Heart left ventricle (tissue), 16 donors: ENCODE measurements around the gene HLA-E. TPM values are rescaled to one million over a fixed set of nuclear protein-coding genes. Genes with fewer than 3 reads are reported as not detected.

Experiments
- ATAC-seq, 4 donors: fragments of 200-7000 bp; cut with Tn5 transposase; one replicate each; pipeline ENCODE4 v1.9.1; 2020 to 2022; ENCODE audit warnings: moderate library complexity in 4 of 4, mild to moderate bottlenecking in 3 of 4, moderate number of reproducible peaks in 1 of 4
- DNase-seq, 5 donors: peaks; one replicate each; pipeline ENCODE4 v3.0.0-alpha.2; 2020
- H3K27ac ChIP-seq, 12 donors: fragments of 200-600 bp; sonication (generic) in 4 of 12; one replicate each; pipeline versions ENCODE4 v1.5.0 to v1.8.0; 2016 to 2022; ENCODE audit warnings: mild to moderate bottlenecking in 2 of 12
- H3K27me3 ChIP-seq, 9 donors: fragments of 200-600 bp; sonication (generic) in 2 of 9; one replicate each; pipeline versions ENCODE4 v1.5.1 to v1.8.0; 2016 to 2022; ENCODE audit warnings: mild to moderate bottlenecking in 3 of 9
- H3K36me3 ChIP-seq, 9 donors: fragments of 200-600 bp; sonication (generic) in 2 of 9; one replicate each; pipeline versions ENCODE4 v1.5.0 to v1.8.0; 2018 to 2022; ENCODE audit warnings: mild to moderate bottlenecking in 2 of 9
- H3K4me1 ChIP-seq, 12 donors: fragments of 200-600 bp; sonication (generic) in 4 of 12; one replicate each; pipeline versions ENCODE4 v1.5.0 to v1.8.0; 2016 to 2022; ENCODE audit warnings: mild to moderate bottlenecking in 3 of 12
- H3K4me3 ChIP-seq, 12 donors: fragments of 200-600 bp; sonication (generic) in 4 of 12; one replicate each; pipeline versions ENCODE4 v1.5.0 to v1.8.0; 2017 to 2022; ENCODE audit warnings: mild to moderate bottlenecking in 9 of 12, moderate library complexity in 4 of 12
- H3K9me3 ChIP-seq, 12 donors: fragments of 200-600 bp; sonication (generic) in 4 of 12; one replicate each; pipeline versions ENCODE4 v1.5.0 to v1.8.0; 2016 to 2022; ENCODE audit warnings: mild to moderate bottlenecking in 1 of 12
- CTCF ChIP-seq, 12 donors: fragments of 200-600 bp; sonication (generic) in 4 of 12; IDR thresholded peaks; one replicate each; pipeline versions ENCODE4 v1.5.0 to v1.8.0; 2018 to 2022; ENCODE audit warnings: antibody characterized with exemption in 12 of 12, mild to moderate bottlenecking in 5 of 12
- POLR2A ChIP-seq, 2 donors: fragments of 450-650 bp; IDR thresholded peaks; one replicate each; pipeline ENCODE4 v1.6.1; 2017; ENCODE audit warnings: antibody characterized with exemption in 2 of 2, mild to moderate bottlenecking in 2 of 2, moderate library complexity in 2 of 2
- WGBS, 4 donors: extraction: QIAGEN DNeasy Blood & Tissue Kit in 2 of 4; methylation state at CpG; one replicate each; pipeline versions ENCODE4 v1.1.5 to v1.1.7; 2013 to 2018; 5-methylcytosine and 5-hydroxymethylcytosine counted together
- intact Hi-C, 10 donors: fragments of 100-400 bp; cut with DNase I; formaldehyde crosslinking; loops; one replicate each; pipeline versions ENCODE4 v1.11.1 to v1.14.2; 2022
- polyA plus RNA-seq, 2 donors: library from polyadenylated mRNA; stranded (reverse); fragments of 200-250 nt; gene quantifications; one replicate each; pipeline ENCODE4 v1.2.3, GENCODE V29; 2013
- total RNA-seq, 9 donors: library from RNA; depleted of rRNA in 2 of 9; stranded (reverse); fragments of >200 nt in 2 of 9; fragmentation: NEBNext Ultra II Directional in 3 of 9; extraction: Animal tissue kit (Norgen Biotek cat#: 25700) in 3 of 9; gene quantifications; one replicate each; pipeline versions ENCODE4 v1.1.0 to v1.2.4, GENCODE V29; 2016 to 2023
- donor health status: ischemic (EF 13 %, LVEDD 7.1; RV severe dilation, severe dysfunction).
- donor health status: healthy with polysubstance abuse.
- donor health status: DM: no; HTN: yes; CAD: no.
- donor health status: DM: no; HTN: no; CAD: no.
- donor health status: ischemic (EF 25% LVEDD 6.9; RV normal size, moderate dysfunction).
- donor health status: ischemic (EF 25% LVEDD 5.7; RV mildly dilated, moderate dysfunction).
- donor health status: healthy.
- donor health status: DM: yes; HTN: yes; CAD: no.
- donor health status: ischemic (EF 35%, LVEDD 5.7; RV mildly dilated, moderate dysfunction).
- donor health status: nonischemic (EF 11% LVEDD 7.7; RV severe dilation, severe dysfunction).
- donor health status: DM: yes; HTN: yes; CAD: no.
- donor health status: PGD.
- donor health status: ischemic (EF 29% LVEDD 5.4; RV normal size, mild dysfunction).
- donor health status: nonischemic (EF 23%, LVEDD 6.1; RV moderate dilation, normal function).

Gene HLA-E
- total and polyA plus RNA-seq, 11 donors = 96.1 to 560 (median 162) TPM

- 11 to 12% (median 11%) methylated on average over 23 of the region's 23 CpGs for WGBS, 4 donors
- Histone ChIP-seq H3K9me3 (no peaks in the 10 kb centered on the region), H3K27ac (peak overlapping the region; percentile 1 to 80 (median 63)), H3K36me3 (peaks cover 0 to 16% (median 14%) of the 10 kb centered on the region in 9 donors), H3K4me1 (peaks cover 0 to 32% (median 9%) of the 10 kb centered on the region in 12 donors), H3K27me3 (no peaks in the 10 kb centered on the region), H3K4me3 (peak overlapping the region in 11 of 12 donors; percentile 22 to 54 (median 44))
- DNase-seq = peak; percentile 69 to 86 (median 77)
- peak; percentile 63 to 82 (median 72) for ATAC-seq
- intact Hi-C loops = loop anchor here (1.0 to 10.0 kb wide), 10 partner anchors 52 to 183 kb away; partner anchors contain the start of genes HLA-E (in 3 of the 10), DHX16 (in 2 of the 10) and TUBB (in 1 of the 10)
- TF ChIP-seq CTCF (IDR thresholded peaks at IDR 0.05) = peak; percentile 94 to 100 (median 99)
- TF ChIP-seq POLR2A (IDR thresholded peaks at IDR 0.05) = no peak
Measured at GRCh38 chr6:30541515-30542403, 52.5 kb downstream of the HLA-E start.

DNA sequence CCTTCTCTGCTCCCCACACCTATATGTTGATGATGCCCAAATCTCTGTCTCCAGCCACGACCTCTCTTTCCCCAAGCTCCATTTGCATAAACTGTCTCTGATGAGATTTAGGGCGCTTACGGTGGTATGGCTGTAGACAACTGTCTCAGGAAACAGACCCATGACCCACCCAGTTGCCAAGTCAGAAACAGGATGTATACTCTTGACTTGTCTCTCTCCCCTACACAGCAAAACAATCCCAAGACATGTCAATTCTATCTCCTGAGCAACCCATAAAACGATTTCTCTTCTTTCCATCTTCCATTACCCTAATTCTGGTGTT is 53.1 kb downstream of the HLA-E start:
- H3K36me3 ChIP-seq = peaks cover 0 to 22% (median 20%) of the 10 kb centered on the region in 9 donors
- 18 to 23% (median 20%) methylated on average over 4 of the region's 4 CpGs for WGBS, 4 donors
- peak overlapping the region in 11 of 12 donors; percentile 1 to 80 (median 63) for H3K27ac ChIP-seq
- no peak for DNase-seq
- no peaks in the 10 kb centered on the region for H3K9me3 ChIP-seq
- ATAC-seq = peak in 2 of 4 donors; percentile 5 to 57
- TF ChIP-seq CTCF (IDR thresholded peaks at IDR 0.05) (no peak), POLR2A (IDR thresholded peaks at IDR 0.05) (no peak)
- H3K4me3 ChIP-seq = peak overlapping the region in 6 of 12 donors; percentile 25 to 54 (median 42)
- no peaks in the 10 kb centered on the region for H3K27me3 ChIP-seq
- intact Hi-C loops = loop anchor here (1.0 to 10.0 kb wide), 10 partner anchors 52 to 182 kb away; partner anchors contain the start of genes HLA-E (in 3 of the 10), DHX16 (in 2 of the 10) and TUBB (in 1 of the 10)
- H3K4me1 ChIP-seq = peaks cover 0 to 32% (median 9%) of the 10 kb centered on the region in 12 donors

- Histone ChIP-seq H3K9me3 (no peaks in the 10 kb centered on the region), H3K4me3 (no peak overlapping the region), H3K4me1 (peaks cover 0 to 32% (median 9%) of the 10 kb centered on the region in 12 donors), H3K27ac (peak overlapping the region in 10 of 12 donors; percentile 1 to 80 (median 63)), H3K36me3 (peaks cover 0 to 26% (median 25%) of the 10 kb centered on the region in 9 donors), H3K27me3 (no peaks in the 10 kb centered on the region)
- 63 to 79% (median 66%) methylated on average over 1 of the region's 1 CpG for WGBS, 4 donors
- TF ChIP-seq CTCF (IDR thresholded peaks at IDR 0.05) = peak in 1 of 12 donors; percentile 5
- TF ChIP-seq POLR2A (IDR thresholded peaks at IDR 0.05) = no peak
- intact Hi-C loops = loop anchor here (1.0 to 10.0 kb wide), 10 partner anchors 52 to 182 kb away; partner anchors contain the start of genes HLA-E (in 3 of the 10), DHX16 (in 2 of the 10) and TUBB (in 1 of the 10)
- DNase-seq (no peak), ATAC-seq (no peak)
Measured at GRCh38 chr6:30542915-30543314, 53.6 kb downstream of the HLA-E start.

Other genes with a start within 250 kb of the HLA-E start
- 10 to 100 TPM in 2 of 9 donors, 1 to 10 TPM in 7; 6.4 to 12.1 (median 8.4) TPM for gene TRIM39, start 162.6 kb upstream of the HLA-E start, total RNA-seq
- 1 to 10 TPM; 5.1 to 9.6 TPM for gene TRIM39, start 162.6 kb upstream of the HLA-E start, polyA plus RNA-seq
- gene RPP21, start 144.4 kb upstream of the HLA-E start, total RNA-seq = 10 to 100 TPM; 17.3 to 64.4 (median 24.7) TPM
- 10 to 100 TPM; 84.1 to 88.9 TPM for gene RPP21, start 144.4 kb upstream of the HLA-E start, polyA plus RNA-seq
- 10 to 100 TPM in 8 of 9 donors, 1 to 10 TPM in 1; 9.1 to 32.4 (median 17.4) TPM for gene GNL1, start 67.0 kb downstream of the HLA-E start, total RNA-seq
- gene GNL1, start 67.0 kb downstream of the HLA-E start, polyA plus RNA-seq = 10 to 100 TPM; 17.7 to 33.5 TPM
- 1 to 10 TPM; 1.9 to 4.5 (median 2.9) TPM for gene PRR3, start 67.8 kb downstream of the HLA-E start, total RNA-seq
- gene PRR3, start 67.8 kb downstream of the HLA-E start, polyA plus RNA-seq = 1 to 10 TPM; 3.4 to 3.6 TPM
- gene ABCF1, start 81.9 kb downstream of the HLA-E start, total RNA-seq = 10 to 100 TPM; 35.1 to 49.0 (median 39.8) TPM
- gene ABCF1, start 81.9 kb downstream of the HLA-E start, polyA plus RNA-seq = 10 to 100 TPM; 28.0 to 76.8 TPM
- 10 to 100 TPM; 21.7 to 44.9 (median 29.9) TPM for gene PPP1R10, start 127.7 kb downstream of the HLA-E start, total RNA-seq
- gene PPP1R10, start 127.7 kb downstream of the HLA-E start, polyA plus RNA-seq = 1 to 10 TPM; 9.4 to 9.6 TPM
- 100 to 1,000 TPM in 6 of 9 donors, 10 to 100 TPM in 3; 84.2 to 160 (median 122) TPM for gene MRPS18B, start 128.3 kb downstream of the HLA-E start, total RNA-seq
- 100 to 1,000 TPM; 102 to 219 TPM for gene MRPS18B, start 128.3 kb downstream of the HLA-E start, polyA plus RNA-seq
- gene ATAT1, start 137.4 kb downstream of the HLA-E start, total RNA-seq = 1 to 10 TPM; 1.1 to 7.0 (median 3.3) TPM
- 1 to 10 TPM; 2.7 to 3.5 TPM for gene ATAT1, start 137.4 kb downstream of the HLA-E start, polyA plus RNA-seq
- 10 to 100 TPM; 27.9 to 58.9 (median 47.4) TPM for gene C6orf136, start 157.6 kb downstream of the HLA-E start, total RNA-seq
- gene C6orf136, start 157.6 kb downstream of the HLA-E start, polyA plus RNA-seq = 10 to 100 TPM; 46.0 to 79.3 TPM
- 10 to 100 TPM; 17.6 to 26.1 (median 21.0) TPM for gene DHX16, start 183.5 kb downstream of the HLA-E start, total RNA-seq
- 10 to 100 TPM; 16.1 to 39.4 TPM for gene DHX16, start 183.5 kb downstream of the HLA-E start, polyA plus RNA-seq
- gene PPP1R18, start 197.1 kb downstream of the HLA-E start, total RNA-seq = 10 to 100 TPM; 11.9 to 77.2 (median 18.5) TPM
- gene PPP1R18, start 197.1 kb downstream of the HLA-E start, polyA plus RNA-seq = 10 to 100 TPM; 19.4 to 21.8 TPM
- gene NRM, start 201.5 kb downstream of the HLA-E start, total RNA-seq = 1 to 10 TPM; 2.2 to 9.6 (median 3.9) TPM
- gene NRM, start 201.5 kb downstream of the HLA-E start, polyA plus RNA-seq = 1 to 10 TPM; 5.6 to 8.6 TPM
- 10 to 100 TPM; 10.6 to 25.0 (median 17.5) TPM for gene MDC1, start 227.8 kb downstream of the HLA-E start, total RNA-seq
- gene MDC1, start 227.8 kb downstream of the HLA-E start, polyA plus RNA-seq = 10 to 100 TPM in 1 of 2 donors, 1 to 10 TPM in 1; 8.6 to 13.9 TPM
- 100 to 1,000 TPM; 183 to 474 (median 238) TPM for gene TUBB, start 230.8 kb downstream of the HLA-E start, total RNA-seq
- 100 to 1,000 TPM; 195 to 497 TPM for gene TUBB, start 230.8 kb downstream of the HLA-E start, polyA plus RNA-seq